Sigmoid colon (tissue), 7 donors: Measurements from ENCODE around the gene MRC2. TPM values are rescaled to one million over a fixed set of nuclear protein-coding genes. Genes with fewer than 3 reads are reported as not detected.
"Not testable (repeated sequence)": the region's sequence is repeated elsewhere in the genome, so short reads cannot be mapped to it uniquely, and the experiment has no call there.

Experiments
- DNase-seq: peaks from one replicate; pipeline ENCODE4 v3.0.0-alpha.2; 2019
- H3K27ac ChIP-seq, 4 donors: fragments of 200-600 bp; sonication (generic); one replicate each; pipeline ENCODE4 v1.5.1; 2016 to 2019; ENCODE audit warnings: mild to moderate bottlenecking in 1 of 4
- H3K27me3 ChIP-seq, 3 donors: fragments of 200-600 bp; sonication (generic); one replicate each; pipeline ENCODE4 v1.5.1; 2019; ENCODE audit warnings: mild to moderate bottlenecking in 1 of 3
- H3K36me3 ChIP-seq, 4 donors: fragments of 200-600 bp; sonication (generic); one replicate each; pipeline ENCODE4 v1.5.1; 2016 to 2019
- H3K4me1 ChIP-seq, 4 donors: fragments of 200-600 bp; sonication (generic); one replicate each; pipeline ENCODE4 v1.5.1; 2017 to 2019
- H3K4me3 ChIP-seq, 4 donors: fragments of 200-600 bp; sonication (generic); one replicate each; pipeline ENCODE4 v1.5.1; 2017 to 2019; ENCODE audit warnings: mild to moderate bottlenecking in 2 of 4, moderate library complexity in 1 of 4
- H3K9me3 ChIP-seq, 4 donors: fragments of 200-600 bp in 3 of 4; sonication (generic) in 3 of 4; one replicate each; pipeline versions ENCODE4 v1.5.1 to v1.6.1; 2013 to 2019
- EP300 ChIP-seq, 4 donors: sonication (generic); formaldehyde crosslinking; IDR thresholded peaks; one replicate each; pipeline ENCODE4 v1.6.1; 2017; ENCODE audit warnings: antibody characterized with exemption in 4 of 4
- POLR2A ChIP-seq, 2 donors: fragments of 450-650 bp; IDR thresholded peaks; one replicate each; pipeline ENCODE4 v1.6.1; 2016; ENCODE audit warnings: antibody characterized with exemption in 2 of 2, mild to moderate bottlenecking in 2 of 2, moderate library complexity in 2 of 2
- POLR2AphosphoS5 ChIP-seq, 4 donors: sonication (generic); formaldehyde crosslinking; IDR thresholded peaks; one replicate each; pipeline ENCODE4 v1.6.1; 2017; ENCODE audit warnings: antibody characterized with exemption in 4 of 4
- WGBS, 2 donors: extraction: QIAGEN DNeasy Blood & Tissue Kit; methylation state at CpG; one replicate each; pipeline ENCODE4 v1.1.7; 2013; 5-methylcytosine and 5-hydroxymethylcytosine counted together
- intact Hi-C: fragments of 100-400 bp; cut with DNase I; formaldehyde crosslinking; loops from one replicate; pipeline ENCODE4 v1.15.1; 2023
- polyA plus RNA-seq, 3 donors: library from polyadenylated mRNA; stranded (reverse); fragments of 200-250 nt; gene quantifications; one replicate each; pipeline ENCODE4 v1.2.3, GENCODE V29; 2013
- total RNA-seq, 4 donors: library from RNA; depleted of rRNA; stranded (reverse); fragments of >200 nt; gene quantifications; one replicate each; pipeline ENCODE4 v1.1.0, GENCODE V29; 2016
- TF ChIP-seq, protein P1 (sequence below), 4 experiments: fragments of 450-650 bp in 3 of 4; fragments of 200-600 bp in 1 of 4; IDR thresholded peaks; one replicate each; pipeline ENCODE4 v1.5.1; 2016 to 2019; ENCODE audit warnings: antibody characterized with exemption in 4 of 4, mild to moderate bottlenecking in 3 of 4, moderate library complexity in 2 of 4
- donor health status: healthy with polysubstance abuse.
- donor health status: Bipolar disorder and iron deficiency.
- donor health status: healthy.

Gene MRC2
- total and polyA plus RNA-seq, 7 donors: 2.5 to 94.4 (median 19.6) TPM

- Histone ChIP-seq H3K4me1 (no peaks in the 10 kb centered on the region), H3K4me3 (no peak overlapping the region), H3K9me3 (no peaks in the 10 kb centered on the region), H3K36me3 (peaks cover 0 to 79% (median 12%) of the 10 kb centered on the region in 4 donors), H3K27me3 (no peaks in the 10 kb centered on the region), H3K27ac (no peak overlapping the region)
- no peak for DNase-seq
- intact Hi-C loops: no loop called here
- WGBS, 2 donors: 93 to 97% methylated on average over 2 of the region's 2 CpGs
- TF ChIP-seq, protein P1, sequence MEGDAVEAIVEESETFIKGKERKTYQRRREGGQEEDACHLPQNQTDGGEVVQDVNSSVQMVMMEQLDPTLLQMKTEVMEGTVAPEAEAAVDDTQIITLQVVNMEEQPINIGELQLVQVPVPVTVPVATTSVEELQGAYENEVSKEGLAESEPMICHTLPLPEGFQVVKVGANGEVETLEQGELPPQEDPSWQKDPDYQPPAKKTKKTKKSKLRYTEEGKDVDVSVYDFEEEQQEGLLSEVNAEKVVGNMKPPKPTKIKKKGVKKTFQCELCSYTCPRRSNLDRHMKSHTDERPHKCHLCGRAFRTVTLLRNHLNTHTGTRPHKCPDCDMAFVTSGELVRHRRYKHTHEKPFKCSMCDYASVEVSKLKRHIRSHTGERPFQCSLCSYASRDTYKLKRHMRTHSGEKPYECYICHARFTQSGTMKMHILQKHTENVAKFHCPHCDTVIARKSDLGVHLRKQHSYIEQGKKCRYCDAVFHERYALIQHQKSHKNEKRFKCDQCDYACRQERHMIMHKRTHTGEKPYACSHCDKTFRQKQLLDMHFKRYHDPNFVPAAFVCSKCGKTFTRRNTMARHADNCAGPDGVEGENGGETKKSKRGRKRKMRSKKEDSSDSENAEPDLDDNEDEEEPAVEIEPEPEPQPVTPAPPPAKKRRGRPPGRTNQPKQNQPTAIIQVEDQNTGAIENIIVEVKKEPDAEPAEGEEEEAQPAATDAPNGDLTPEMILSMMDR (IDR thresholded peaks at IDR 0.05): no peak
- no peak for TF ChIP-seq POLR2AphosphoS5 (IDR thresholded peaks at IDR 0.05)
- no peak for TF ChIP-seq POLR2A (IDR thresholded peaks at IDR 0.05)
- TF ChIP-seq EP300 (IDR thresholded peaks at IDR 0.05): no peak
These were observed 39.9 kb upstream of the MRC2 start for GRCh38 chr17:62587554-62587953.

DNA sequence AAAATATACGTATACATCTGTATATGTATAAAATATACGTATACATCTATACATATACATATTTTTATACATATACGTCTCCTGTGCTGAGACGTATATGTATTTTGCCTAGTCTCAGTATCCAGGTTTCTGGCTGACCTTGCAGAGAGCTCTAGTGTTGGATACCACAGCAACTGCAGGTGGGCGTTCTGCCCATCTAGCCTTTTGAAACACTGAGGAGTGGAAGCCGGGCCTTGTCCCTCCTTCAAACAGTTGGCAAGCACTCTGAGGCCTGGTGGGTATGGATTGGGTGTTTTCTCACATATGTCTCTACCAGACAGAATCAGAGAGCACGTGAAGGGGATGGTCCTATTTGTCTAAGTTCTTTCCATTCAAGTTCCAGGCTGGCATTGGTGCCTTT, 39.4 kb upstream of the MRC2 start:
- Histone ChIP-seq H3K4me3 (no peak overlapping the region), H3K9me3 (no peaks in the 10 kb centered on the region), H3K27ac (no peak overlapping the region), H3K4me1 (no peaks in the 10 kb centered on the region), H3K27me3 (no peaks in the 10 kb centered on the region), H3K36me3 (peaks cover 0 to 77% (median 10%) of the 10 kb centered on the region in 4 donors)
- WGBS, 2 donors: 95 to 97% methylated on average over 7 of the region's 7 CpGs
- TF ChIP-seq POLR2AphosphoS5 (IDR thresholded peaks at IDR 0.05) (no peak), POLR2A (IDR thresholded peaks at IDR 0.05) (no peak), EP300 (IDR thresholded peaks at IDR 0.05) (no peak)
- TF ChIP-seq, protein P1 (IDR thresholded peaks at IDR 0.05): no peak
- intact Hi-C loops: no loop called here
- no peak for DNase-seq

- Histone ChIP-seq H3K4me3 (no peak overlapping the region), H3K27ac (no peak overlapping the region), H3K36me3 (peaks cover 0 to 70% (median 7%) of the 10 kb centered on the region in 4 donors), H3K9me3 (no peaks in the 10 kb centered on the region), H3K27me3 (no peaks in the 10 kb centered on the region), H3K4me1 (no peaks in the 10 kb centered on the region)
- no peak for DNase-seq
- intact Hi-C loops: no loop called here
- WGBS, 2 donors: 88 to 92% methylated on average over 6 of the region's 6 CpGs
- TF ChIP-seq POLR2AphosphoS5 (IDR thresholded peaks at IDR 0.05) (no peak), POLR2A (IDR thresholded peaks at IDR 0.05) (no peak), EP300 (IDR thresholded peaks at IDR 0.05) (no peak)
- TF ChIP-seq, protein P1 (IDR thresholded peaks at IDR 0.05): no peak
These were observed 36.1 kb upstream of the MRC2 start for GRCh38 chr17:62591333-62591732.

DNA sequence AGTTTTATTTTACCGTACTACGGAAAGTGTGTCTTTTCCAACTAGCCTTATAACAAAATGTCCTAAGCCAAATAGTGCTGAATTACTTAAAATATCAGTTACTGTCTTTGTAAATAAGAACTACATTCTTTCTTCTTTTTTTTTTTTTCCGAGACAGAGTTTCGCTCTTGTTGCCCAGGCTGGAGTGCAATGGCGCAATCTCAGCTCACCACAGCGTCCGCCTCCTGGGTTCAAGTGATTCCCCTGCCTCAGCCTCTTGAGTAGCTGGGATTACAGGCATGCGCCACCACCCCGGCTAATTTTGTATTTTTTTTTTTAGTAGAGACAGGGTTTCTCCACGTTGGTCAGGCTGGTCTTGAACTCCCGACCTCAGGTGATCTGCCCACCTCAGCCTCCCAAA, 35.6 kb upstream of the MRC2 start:
- WGBS, 2 donors: 90 to 91% methylated on average over 11 of the region's 11 CpGs
- DNase-seq, H3K9me3 ChIP-seq, H3K4me3 ChIP-seq, intact Hi-C loops, H3K27ac ChIP-seq, H3K27me3 ChIP-seq, H3K4me1 ChIP-seq: not testable (repeated sequence)
- peaks cover 0 to 70% (median 8%) of the 10 kb centered on the region in 4 donors for H3K36me3 ChIP-seq

DNA sequence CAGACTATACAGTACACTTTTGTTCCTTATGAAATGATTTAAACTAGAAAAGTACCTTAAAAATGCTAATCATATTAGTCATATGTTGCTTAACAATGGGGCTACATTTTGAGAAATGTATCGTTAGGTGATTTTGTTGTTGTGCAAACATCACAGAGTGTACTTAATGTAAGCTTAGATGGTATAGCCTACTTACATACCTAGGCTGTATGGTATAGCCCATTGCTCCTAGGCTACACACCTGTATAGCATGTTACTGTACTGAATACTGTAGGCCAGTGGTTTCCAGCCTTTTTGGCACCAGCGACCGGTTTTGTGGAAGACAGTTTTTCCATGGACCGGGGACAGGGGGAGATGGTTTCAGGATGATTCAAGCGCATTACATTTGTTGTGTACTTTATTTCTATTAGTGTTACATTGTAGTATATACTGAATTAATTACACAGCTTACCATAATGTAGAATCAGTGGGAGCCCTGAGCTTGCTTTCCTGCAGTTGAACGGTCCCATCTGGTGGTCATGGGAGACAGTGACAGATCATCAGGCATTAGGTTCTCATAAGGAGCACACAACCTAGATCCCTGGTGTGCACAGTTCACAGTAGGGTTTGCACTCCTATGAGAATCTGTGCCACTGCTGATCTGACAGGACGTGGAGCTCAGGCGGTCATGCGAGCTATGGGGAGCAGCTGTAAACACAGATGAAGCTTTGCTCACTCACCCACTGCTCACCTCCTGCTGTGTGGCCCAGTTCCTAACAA, 35.0 kb upstream of the MRC2 start:
- no peaks in the 10 kb centered on the region for H3K4me1 ChIP-seq
- no peaks in the 10 kb centered on the region for H3K27me3 ChIP-seq
- DNase-seq: no peak
- WGBS, 2 donors: 92 to 94% methylated on average over 9 of the region's 9 CpGs
- H3K27ac ChIP-seq: no peak overlapping the region
- TF ChIP-seq EP300 (IDR thresholded peaks at IDR 0.05): no peak
- no peak for TF ChIP-seq POLR2A (IDR thresholded peaks at IDR 0.05)
- TF ChIP-seq POLR2AphosphoS5 (IDR thresholded peaks at IDR 0.05): no peak
- TF ChIP-seq, protein P1 (IDR thresholded peaks at IDR 0.05): no peak
- H3K9me3 ChIP-seq: no peaks in the 10 kb centered on the region
- H3K4me3 ChIP-seq: no peak overlapping the region
- intact Hi-C loops: no loop called here
- peaks cover 5 to 70% (median 9%) of the 10 kb centered on the region in 4 donors for H3K36me3 ChIP-seq
